Fibroblast of lung (primary cell): ENCODE data around the gene SELENOP. TPM values are rescaled to one million over a fixed set of nuclear protein-coding genes. Genes with fewer than 3 reads are reported as not detected.
"Not testable (repeated sequence)": the region's sequence is repeated elsewhere in the genome, so short reads cannot be mapped to it uniquely, and the experiment has no call there.

Experiments used
- DNase-seq, 2 donors: peaks; one replicate each; pipeline versions ENCODE4 v3.0.0 to v3.0.0-alpha.2; 2010; ENCODE audit warnings: low read depth in 2 of 2
- H2AFZ ChIP-seq: 2 replicates; pipeline ENCODE4 v1.5.1; 2012; ENCODE audit warnings: low read length, control low read depth, inconsistent platforms
- H3K27ac ChIP-seq: 2 replicates; pipeline ENCODE4 v1.5.1; 2011; ENCODE audit warnings: low read length, control low read depth; ENCODE audit not compliant: insufficient read depth
- H3K27me3 ChIP-seq: 2 replicates; pipeline ENCODE4 v1.5.1; 2011; ENCODE audit warnings: mild to moderate bottlenecking, low read length; ENCODE audit not compliant: control insufficient read depth, insufficient read depth
- H3K36me3 ChIP-seq: 2 replicates; pipeline ENCODE4 v1.5.1; 2011; ENCODE audit warnings: low read length; ENCODE audit not compliant: control insufficient read depth, insufficient read depth
- H3K4me1 ChIP-seq: 2 replicates; pipeline ENCODE4 v1.5.1; 2011; ENCODE audit warnings: low read length; ENCODE audit not compliant: control insufficient read depth, insufficient read depth; ENCODE audit errors: extremely low read depth
- H3K4me2 ChIP-seq: 2 replicates; pipeline ENCODE4 v1.5.1; 2011; ENCODE audit warnings: low read length, control low read depth; ENCODE audit not compliant: insufficient read depth; ENCODE audit errors: extremely low read depth
- H3K4me3 ChIP-seq, 4 experiments: fragments of 200-600 bp in 1 of 4; sonication (generic) in 1 of 4; replicated peaks in 1 of 4; 2 replicates each; pipeline ENCODE4 v1.5.1; 2011 to 2016; ENCODE audit warnings: low read length in 4 of 4, low read depth in 3 of 4, mild to moderate bottlenecking in 3 of 4, control low read depth in 2 of 4, inconsistent platforms in 1 of 4, mixed read lengths in 1 of 4; ENCODE audit not compliant: insufficient read depth in 1 of 4; ENCODE audit errors: control extremely low read depth in 1 of 4
- H3K79me2 ChIP-seq: 2 replicates; pipeline ENCODE4 v1.5.1; 2012; ENCODE audit warnings: mild to moderate bottlenecking, low read length, inconsistent platforms; ENCODE audit not compliant: control insufficient read depth, insufficient read depth
- H3K9ac ChIP-seq: 2 replicates; pipeline ENCODE4 v1.5.1; 2011; ENCODE audit warnings: mild to moderate bottlenecking, low read length, control low read depth; ENCODE audit not compliant: insufficient read depth
- H3K9me3 ChIP-seq: 2 replicates; pipeline ENCODE4 v1.5.1; 2012; ENCODE audit warnings: low read depth, low read length; ENCODE audit not compliant: control insufficient read depth, insufficient read depth
- H4K20me1 ChIP-seq: 2 replicates; pipeline ENCODE4 v1.5.1; 2011; ENCODE audit warnings: low read length; ENCODE audit not compliant: control insufficient read depth, insufficient read depth; ENCODE audit errors: extremely low read depth
- EZH2 ChIP-seq: IDR thresholded peaks from 2 replicates; pipeline ENCODE4 v1.5.1; 2012; ENCODE audit warnings: low read length, control low read depth, mild to moderate bottlenecking; ENCODE audit errors: missing control alignments
- polyA plus RNA-seq, 2 donors: library from polyadenylated mRNA; depleted of rRNA in 1 of 2; stranded (reverse) in 1 of 2; unstranded in 1 of 2; fragments of >200 nt; gene quantifications; 2 replicates each; pipeline ENCODE4 v1.2.1, GENCODE V29; 2011 to 2012; ENCODE audit warnings: missing spikeins in 1 of 2
- total RNA-seq: library from RNA; depleted of rRNA; stranded (reverse); fragments of >200 nt; gene quantifications from 2 replicates; pipeline ENCODE4 v1.2.1, GENCODE V29; 2014
- TF ChIP-seq, protein P1 (sequence below), 2 donors: IDR thresholded peaks in 1 of 2; conservative IDR thresholded peaks in 1 of 2; 1 replicate in 1 of 2; 2 replicates in 1 of 2; pipeline ENCODE4 v1.5.1; 2011 to 2012; ENCODE audit warnings: low read length in 2 of 2, control low read depth in 1 of 2, inconsistent platforms in 1 of 2, low read depth in 1 of 2, mild to moderate bottlenecking in 1 of 2

The SELENOP gene
- total and polyA plus RNA-seq, 2 donors (not counting 1 experiment from before 2014, with no cell fraction given): 75.2 to 677 TPM

DNA sequence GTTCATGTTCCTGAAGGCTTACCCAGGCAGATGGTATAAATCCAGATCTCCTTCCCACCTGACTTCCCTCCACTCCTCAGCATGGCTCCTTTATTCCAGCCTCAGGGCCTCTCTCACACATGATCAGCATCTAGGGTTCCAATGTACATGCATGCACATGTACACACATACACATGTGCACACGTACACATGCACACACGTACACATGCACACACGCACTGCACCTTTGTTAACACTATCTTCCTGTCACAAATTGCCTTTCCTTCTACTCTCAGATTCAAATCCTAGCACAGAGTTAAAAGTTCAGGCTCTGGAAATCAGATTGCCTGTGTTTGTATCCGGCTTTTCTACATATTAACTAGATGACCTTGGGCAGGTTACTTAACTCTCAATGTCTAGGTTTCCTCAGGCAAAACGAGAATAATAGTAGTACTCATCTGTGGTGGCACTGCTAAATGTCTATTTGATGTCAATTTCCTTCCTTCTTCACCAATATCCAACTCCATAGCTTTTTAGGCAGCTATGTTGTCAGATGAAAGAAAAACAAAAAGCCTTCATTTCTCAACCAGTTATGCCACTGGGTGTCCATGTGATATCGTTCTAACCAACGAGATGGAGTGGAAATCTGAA is 12.8 kb upstream of the SELENOP start:
- Histone ChIP-seq H2AFZ (no peak overlapping the region), H3K79me2 (no peaks in the 10 kb centered on the region), H3K27me3 (no peaks in the 10 kb centered on the region), H3K27ac (no peak overlapping the region), H3K4me1 (no peaks in the 10 kb centered on the region), H4K20me1 (no peaks in the 10 kb centered on the region), H3K36me3 (no peaks in the 10 kb centered on the region), H3K9ac (no peak overlapping the region), H3K9me3 (no peaks in the 10 kb centered on the region), H3K4me3 (no peak overlapping the region), H3K4me2 (no peak overlapping the region)
- DNase-seq: no peak
- no peak for TF ChIP-seq EZH2
- TF ChIP-seq, protein P1, sequence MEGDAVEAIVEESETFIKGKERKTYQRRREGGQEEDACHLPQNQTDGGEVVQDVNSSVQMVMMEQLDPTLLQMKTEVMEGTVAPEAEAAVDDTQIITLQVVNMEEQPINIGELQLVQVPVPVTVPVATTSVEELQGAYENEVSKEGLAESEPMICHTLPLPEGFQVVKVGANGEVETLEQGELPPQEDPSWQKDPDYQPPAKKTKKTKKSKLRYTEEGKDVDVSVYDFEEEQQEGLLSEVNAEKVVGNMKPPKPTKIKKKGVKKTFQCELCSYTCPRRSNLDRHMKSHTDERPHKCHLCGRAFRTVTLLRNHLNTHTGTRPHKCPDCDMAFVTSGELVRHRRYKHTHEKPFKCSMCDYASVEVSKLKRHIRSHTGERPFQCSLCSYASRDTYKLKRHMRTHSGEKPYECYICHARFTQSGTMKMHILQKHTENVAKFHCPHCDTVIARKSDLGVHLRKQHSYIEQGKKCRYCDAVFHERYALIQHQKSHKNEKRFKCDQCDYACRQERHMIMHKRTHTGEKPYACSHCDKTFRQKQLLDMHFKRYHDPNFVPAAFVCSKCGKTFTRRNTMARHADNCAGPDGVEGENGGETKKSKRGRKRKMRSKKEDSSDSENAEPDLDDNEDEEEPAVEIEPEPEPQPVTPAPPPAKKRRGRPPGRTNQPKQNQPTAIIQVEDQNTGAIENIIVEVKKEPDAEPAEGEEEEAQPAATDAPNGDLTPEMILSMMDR (conservative IDR thresholded peaks at IDR 0.05 in 1 of 2, IDR thresholded peaks at IDR 0.05 in 1 of 2; ENCODE audit: low read depth in 1 of 2, low read length in 2 of 2): no peak

DNA sequence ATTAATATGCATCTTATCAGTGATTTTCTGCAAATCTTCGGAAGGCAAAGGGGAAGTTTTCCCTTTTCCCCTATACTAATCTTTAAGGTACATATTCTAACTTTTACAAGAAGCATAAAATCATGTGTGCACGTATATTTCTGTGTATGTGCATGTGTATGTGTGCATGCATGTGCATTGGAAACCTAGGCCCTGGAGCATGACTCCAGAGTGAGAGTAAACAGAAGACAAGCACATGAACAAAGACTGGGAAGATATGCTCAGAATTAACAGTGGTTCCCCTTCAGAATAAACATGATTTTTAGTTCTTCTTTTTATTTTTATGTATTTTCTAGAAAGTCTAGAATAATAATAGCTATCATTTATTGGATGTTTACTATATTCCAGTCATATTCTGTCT is 10.9 kb upstream of the SELENOP start:
- H3K27me3 ChIP-seq: no peaks in the 10 kb centered on the region
- H3K4me2 ChIP-seq: no peak overlapping the region
- no peaks in the 10 kb centered on the region for H3K9me3 ChIP-seq
- no peak for DNase-seq
- H2AFZ ChIP-seq: no peak overlapping the region
- no peaks in the 10 kb centered on the region for H3K4me1 ChIP-seq
- H4K20me1 ChIP-seq: no peaks in the 10 kb centered on the region
- TF ChIP-seq, protein P1 (conservative IDR thresholded peaks at IDR 0.05 in 1 of 2, IDR thresholded peaks at IDR 0.05 in 1 of 2; ENCODE audit: low read depth in 1 of 2, low read length in 2 of 2): no peak
- no peak for TF ChIP-seq EZH2
- H3K4me3 ChIP-seq: no peak overlapping the region
- H3K36me3 ChIP-seq: no peaks in the 10 kb centered on the region
- no peak overlapping the region for H3K27ac ChIP-seq
- no peaks in the 10 kb centered on the region for H3K79me2 ChIP-seq
- no peak overlapping the region for H3K9ac ChIP-seq

DNA sequence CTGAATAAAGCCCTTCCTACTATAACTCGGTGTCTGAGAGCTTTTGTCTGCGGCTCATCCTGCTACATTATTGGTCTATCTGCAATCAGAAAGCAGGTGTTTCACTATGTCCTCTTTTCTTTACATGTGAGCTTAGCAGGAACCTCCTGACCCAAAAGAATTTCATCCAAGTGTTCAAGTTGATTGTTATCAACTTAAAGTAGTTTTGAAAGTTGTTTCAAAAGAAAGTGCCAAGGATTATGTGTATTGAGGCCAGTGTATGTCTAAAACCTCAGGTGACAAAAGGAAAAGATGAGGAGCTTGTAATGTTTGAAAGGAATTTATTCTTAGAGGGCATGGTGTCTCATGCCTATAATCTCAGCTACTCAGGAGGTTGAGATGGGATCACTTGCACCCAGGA is 8.1 kb upstream of the SELENOP start:
- H3K4me3 ChIP-seq: no peak overlapping the region
- H3K9ac ChIP-seq: no peak overlapping the region
- no peaks in the 10 kb centered on the region for H3K27me3 ChIP-seq
- H3K27ac ChIP-seq: no peak overlapping the region
- H4K20me1 ChIP-seq: no peaks in the 10 kb centered on the region
- H3K4me2 ChIP-seq: no peak overlapping the region
- no peaks in the 10 kb centered on the region for H3K4me1 ChIP-seq
- no peaks in the 10 kb centered on the region for H3K36me3 ChIP-seq
- no peaks in the 10 kb centered on the region for H3K9me3 ChIP-seq
- no peak for TF ChIP-seq EZH2
- TF ChIP-seq, protein P1 (conservative IDR thresholded peaks at IDR 0.05 in 1 of 2, IDR thresholded peaks at IDR 0.05 in 1 of 2; ENCODE audit: low read depth in 1 of 2, low read length in 2 of 2): no peak
- no peak overlapping the region for H2AFZ ChIP-seq
- no peak for DNase-seq
- H3K79me2 ChIP-seq: no peaks in the 10 kb centered on the region

DNA sequence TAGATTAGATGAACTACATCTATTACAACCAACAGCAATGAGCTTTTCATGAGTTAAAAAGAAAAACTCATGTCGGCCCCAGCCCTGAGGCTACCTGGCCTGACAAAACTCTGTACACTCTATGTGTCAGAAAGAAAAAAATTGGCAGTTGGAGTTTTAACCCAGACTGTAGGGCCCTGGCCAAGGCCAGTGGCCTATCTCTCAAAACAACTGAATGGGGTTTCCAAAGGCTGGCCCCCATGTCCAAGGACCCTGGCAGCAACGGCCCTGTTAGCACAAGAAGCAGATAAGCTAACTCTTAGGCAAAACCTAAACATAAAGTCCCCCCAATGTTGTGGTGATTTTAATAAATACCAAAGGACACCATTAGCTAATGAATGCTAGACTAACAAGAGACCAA is 4.9 kb upstream of the SELENOP start:
- not testable (repeated sequence) for H3K4me3 ChIP-seq, DNase-seq, H3K4me2 ChIP-seq, H3K27ac ChIP-seq, H2AFZ ChIP-seq, H4K20me1 ChIP-seq, H3K79me2 ChIP-seq, H3K9ac ChIP-seq, H3K9me3 ChIP-seq, H3K27me3 ChIP-seq, H3K36me3 ChIP-seq, H3K4me1 ChIP-seq
